ENCODE measurements around the gene NDUFS3.
"Not testable (repeated sequence)": the region's sequence is repeated elsewhere in the genome, so short reads cannot be mapped to it uniquely, and the experiment has no call there.

NDUFS3 gene

GRCh38 chr11:47562393-47562792 is 16.5 kb upstream of the NDUFS3 start:
- DNase-seq: not testable (repeated sequence)

DNA sequence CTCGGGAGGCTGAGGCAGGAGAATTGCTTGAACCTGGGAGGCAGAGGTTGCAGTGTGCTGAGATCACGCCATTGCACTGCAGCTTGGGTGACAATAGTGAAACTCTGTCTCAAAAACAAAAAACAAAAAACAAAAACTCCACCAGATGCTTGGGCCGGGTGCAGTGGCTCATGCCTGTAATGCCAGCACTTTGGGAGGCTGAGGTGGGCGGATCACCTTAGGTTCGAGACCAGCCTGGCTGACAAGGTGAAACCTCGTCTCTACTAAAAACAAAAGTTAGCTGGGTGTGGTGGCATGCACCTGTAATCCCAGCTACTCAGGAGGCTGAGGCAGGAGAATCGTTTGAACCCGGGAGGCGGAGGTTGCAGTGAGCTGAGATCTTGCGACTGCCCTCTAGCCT is 14.5 kb upstream of the NDUFS3 start:
- DNase-seq: not testable (repeated sequence)

DNA sequence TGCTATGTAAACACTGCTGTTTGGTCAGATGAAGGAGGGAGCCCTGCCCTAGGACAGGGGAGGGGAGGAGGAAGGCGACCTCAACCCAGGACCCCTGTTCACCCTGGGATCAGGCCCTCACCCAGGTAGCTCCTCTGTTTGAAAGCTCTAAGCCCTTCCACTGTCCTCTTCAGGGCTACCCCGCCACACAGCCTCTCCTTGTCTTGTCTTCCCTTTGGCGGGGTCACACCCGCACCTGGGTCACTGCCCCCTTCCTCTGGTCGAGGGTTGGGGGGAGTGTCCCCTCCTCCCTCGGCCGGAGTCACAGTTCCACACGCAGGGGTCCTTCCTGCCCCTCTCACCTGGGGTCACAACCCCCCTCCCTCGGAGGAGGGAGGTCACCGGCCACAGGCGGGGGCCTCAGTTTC is 13.9 kb upstream of the NDUFS3 start:
- no peak for DNase-seq

DNA sequence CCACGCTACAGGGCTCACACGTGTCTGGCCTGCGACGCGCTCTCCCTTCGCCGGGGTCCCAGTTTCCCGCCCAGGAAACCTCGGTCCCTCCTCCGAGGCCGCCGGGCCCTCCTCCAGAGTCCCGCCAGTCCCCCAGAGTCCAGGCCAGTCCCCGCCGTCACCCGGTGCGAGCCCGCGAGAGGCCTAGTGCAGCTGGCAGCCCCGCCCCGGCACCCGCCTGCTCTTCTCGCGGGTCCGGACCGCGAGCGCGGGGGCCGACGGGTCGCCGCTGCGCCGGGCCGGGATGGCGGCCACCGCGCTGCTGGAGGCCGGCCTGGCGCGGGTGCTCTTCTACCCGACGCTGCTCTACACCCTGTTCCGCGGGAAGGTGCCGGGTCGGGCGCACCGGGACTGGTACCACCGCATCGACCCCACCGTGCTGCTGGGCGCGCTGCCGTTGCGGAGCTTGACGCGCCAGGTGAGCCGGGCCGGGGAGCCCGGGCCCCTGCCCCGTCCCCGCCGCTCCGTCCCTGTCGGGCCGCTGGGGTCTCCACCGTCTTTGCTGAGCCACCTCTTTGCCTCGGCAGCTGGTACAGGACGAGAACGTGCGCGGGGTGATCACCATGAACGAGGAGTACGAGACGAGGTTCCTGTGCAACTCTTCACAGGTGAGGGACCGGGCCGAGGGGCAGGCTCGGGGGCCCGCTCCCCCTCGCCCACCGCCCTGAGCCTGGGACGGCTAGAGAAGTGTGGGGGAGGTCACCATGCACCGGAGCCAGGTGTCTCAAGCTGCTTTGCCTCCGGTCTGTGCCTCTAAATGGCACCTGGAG is 13.3 kb upstream of the NDUFS3 start, which contains the start of gene PTPMT1:
PTPMT1 (plus strand) TSS at position 260 of the 809 bp plus-strand sequence; CDS start at position 284, 24 bp downstream.
- peak; percentile 69 for DNase-seq

DNA sequence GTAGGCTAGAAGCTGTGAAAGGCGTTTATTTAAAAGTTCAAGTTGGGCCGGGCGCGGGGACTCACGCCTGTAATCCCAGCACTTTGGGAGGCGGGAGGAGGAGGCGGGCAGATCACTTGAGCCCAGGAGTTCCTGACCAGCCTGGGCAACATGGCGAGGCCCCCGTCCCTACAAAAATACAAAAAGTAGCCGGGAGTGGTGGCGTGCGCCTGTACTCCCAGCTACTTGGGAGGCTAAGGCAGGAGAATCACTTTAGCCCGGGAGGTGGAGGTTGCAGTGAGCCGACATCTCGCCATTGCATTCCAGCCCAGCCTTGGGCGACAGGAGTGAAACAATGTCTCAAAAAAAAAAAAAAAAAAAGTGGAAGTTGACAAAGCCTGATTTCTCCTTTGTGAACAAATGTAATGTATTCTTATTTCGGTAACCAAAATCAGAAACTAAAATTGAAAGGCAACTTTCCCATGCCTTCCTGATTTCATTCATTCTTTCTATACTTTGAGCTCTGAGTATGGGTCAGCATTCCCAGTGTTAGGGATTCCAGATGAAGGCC is 12.7 kb upstream of the NDUFS3 start:
- no peak for DNase-seq

DNA sequence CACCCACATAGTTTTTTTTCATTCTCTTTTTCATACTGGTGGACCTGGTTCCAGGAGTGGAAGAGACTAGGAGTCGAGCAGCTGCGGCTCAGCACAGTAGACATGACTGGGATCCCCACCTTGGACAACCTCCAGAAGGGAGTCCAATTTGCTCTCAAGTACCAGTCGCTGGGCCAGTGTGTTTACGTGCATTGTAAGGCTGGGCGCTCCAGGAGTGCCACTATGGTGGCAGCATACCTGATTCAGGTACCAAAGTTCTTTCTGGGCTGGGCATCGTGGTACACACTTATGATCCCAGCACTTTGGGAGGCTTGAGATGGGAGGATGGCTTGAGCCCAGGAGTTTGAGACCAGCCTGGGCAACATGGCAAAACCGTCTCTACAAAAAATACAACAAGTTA is 9.2 kb upstream of the NDUFS3 start:
- no peak for DNase-seq

GRCh38 chr11:47570651-47571356 is 8.1 kb upstream of the NDUFS3 start:
- no peak for DNase-seq

- no peak for DNase-seq
Observed at GRCh38 chr11:47571357-47571729, 7.5 kb upstream of the NDUFS3 start.

- DNase-seq: no peak
Observed at GRCh38 chr11:47571895-47572294, 7.0 kb upstream of the NDUFS3 start.

- DNase-seq: no peak
Observed at GRCh38 chr11:47572715-47573255, 6.1 kb upstream of the NDUFS3 start.

DNA sequence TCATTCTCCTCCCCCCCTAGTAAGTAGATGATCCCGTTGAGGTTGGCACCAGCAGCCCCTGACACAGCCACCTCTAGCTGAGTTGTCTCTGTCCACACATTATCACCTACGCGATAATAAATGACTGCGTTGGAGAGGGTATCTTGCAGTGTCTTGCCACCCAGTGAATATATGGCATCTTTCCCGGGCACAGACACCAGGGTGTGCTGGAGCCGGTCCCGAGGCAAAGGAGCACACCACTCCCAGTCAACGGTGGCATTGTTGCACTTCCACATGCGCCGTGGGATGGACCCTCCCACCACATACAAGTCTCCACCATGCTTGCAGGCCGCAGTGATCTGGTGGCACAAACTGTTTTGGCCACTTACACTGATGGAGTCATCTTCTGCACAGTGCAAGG is 5.6 kb upstream of the NDUFS3 start:
- DNase-seq: no peak

DNA sequence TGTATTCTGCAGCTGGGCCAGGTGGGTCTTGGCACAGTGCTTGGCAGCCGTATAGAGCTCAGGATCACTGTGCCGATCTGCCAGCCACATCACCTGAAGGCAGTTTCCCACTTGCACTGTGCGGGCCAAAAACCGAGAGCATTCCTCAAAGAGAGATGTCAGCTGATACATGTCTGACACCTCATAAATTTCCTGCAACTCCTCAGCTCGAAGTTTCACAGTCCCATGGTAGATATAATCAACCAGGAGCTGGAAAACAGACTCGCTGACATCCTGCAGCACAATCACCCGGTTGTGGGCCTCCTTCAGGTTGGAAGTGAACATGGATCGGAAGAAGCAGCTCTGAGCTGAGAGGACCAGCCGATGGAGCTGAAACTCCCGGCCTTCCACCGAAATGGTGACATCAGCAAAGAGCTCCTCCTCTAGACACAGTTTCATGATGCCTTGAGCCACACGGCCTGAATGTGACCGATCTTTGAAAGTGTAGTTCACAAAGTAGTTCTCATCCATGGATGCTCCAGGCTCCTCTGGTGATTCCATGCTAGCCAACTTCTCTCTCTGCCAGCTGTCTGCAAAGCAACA is 1.3 kb upstream of the NDUFS3 start:
- no peak for DNase-seq

DNA sequence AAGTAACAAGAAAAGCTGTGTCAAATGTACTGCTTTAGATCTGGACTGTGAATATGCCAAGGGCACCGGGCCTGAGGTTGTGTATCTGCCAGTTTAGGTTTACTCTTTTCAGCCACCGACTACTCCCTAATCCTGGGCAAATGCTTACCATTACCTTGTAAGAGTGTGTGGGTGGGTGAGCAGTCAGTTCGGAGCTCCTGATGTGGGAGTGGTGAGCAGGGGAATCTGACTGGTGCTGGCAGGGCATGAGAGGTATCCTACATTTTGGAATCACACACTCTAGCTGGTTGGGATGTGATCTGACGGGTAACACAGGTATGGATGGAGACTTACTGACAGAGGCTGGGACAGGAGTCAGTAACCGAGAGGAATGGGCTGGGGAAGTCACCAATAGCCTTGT is 5.0 kb downstream of the NDUFS3 start:
- DNase-seq: no peak

GRCh38 chr11:47586098-47586855 is 7.4 kb downstream of the NDUFS3 start, which contains the start of gene FAM180B:
Gene FAM180B, plus strand, starts transcription at chr11:47586678. Its CDS starts 91 bp downstream, at chr11:47586769.
- DNase-seq: no peak

DNA sequence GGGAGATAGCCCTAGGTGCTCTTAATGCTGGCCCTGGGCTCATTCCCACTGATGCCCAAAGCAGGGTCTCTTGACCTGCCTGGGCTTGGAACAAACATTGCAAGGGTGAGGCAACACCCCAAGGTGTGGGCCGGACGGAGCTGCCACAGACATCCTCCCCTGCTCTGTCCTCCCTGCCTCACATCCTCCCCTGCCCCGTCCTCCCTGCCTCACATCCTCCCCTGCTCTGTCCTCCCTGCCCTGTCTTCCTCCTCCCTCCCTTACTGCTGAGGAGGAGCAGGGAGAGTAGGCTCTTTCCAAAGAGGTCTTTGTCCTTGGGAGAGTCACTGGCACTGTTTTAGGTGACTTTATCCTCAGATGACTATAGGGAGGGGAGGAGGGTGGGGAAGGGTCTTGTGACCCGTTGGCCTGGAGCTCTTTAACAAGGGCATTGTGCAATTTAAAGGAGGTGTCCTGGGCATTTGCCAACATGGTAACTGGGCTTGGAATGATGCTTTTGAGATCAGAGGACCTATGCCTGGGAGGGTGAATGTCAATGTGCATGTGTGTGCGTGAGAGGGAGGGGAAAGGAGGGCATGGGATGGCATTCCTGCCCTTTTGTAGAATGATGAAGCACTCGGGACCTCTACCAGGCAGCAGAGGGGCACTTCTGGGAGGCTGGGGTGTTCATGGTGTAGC is 8.3 kb downstream of the NDUFS3 start:
- no peak for DNase-seq

GRCh38 chr11:47587723-47588326 is 9.0 kb downstream of the NDUFS3 start:
- no peak for DNase-seq

GRCh38 chr11:47589118-47589517 is 10.2 kb downstream of the NDUFS3 start:
- DNase-seq: no peak

- DNase-seq: no peak
Observed at GRCh38 chr11:47589584-47589976, 10.7 kb downstream of the NDUFS3 start.

DNA sequence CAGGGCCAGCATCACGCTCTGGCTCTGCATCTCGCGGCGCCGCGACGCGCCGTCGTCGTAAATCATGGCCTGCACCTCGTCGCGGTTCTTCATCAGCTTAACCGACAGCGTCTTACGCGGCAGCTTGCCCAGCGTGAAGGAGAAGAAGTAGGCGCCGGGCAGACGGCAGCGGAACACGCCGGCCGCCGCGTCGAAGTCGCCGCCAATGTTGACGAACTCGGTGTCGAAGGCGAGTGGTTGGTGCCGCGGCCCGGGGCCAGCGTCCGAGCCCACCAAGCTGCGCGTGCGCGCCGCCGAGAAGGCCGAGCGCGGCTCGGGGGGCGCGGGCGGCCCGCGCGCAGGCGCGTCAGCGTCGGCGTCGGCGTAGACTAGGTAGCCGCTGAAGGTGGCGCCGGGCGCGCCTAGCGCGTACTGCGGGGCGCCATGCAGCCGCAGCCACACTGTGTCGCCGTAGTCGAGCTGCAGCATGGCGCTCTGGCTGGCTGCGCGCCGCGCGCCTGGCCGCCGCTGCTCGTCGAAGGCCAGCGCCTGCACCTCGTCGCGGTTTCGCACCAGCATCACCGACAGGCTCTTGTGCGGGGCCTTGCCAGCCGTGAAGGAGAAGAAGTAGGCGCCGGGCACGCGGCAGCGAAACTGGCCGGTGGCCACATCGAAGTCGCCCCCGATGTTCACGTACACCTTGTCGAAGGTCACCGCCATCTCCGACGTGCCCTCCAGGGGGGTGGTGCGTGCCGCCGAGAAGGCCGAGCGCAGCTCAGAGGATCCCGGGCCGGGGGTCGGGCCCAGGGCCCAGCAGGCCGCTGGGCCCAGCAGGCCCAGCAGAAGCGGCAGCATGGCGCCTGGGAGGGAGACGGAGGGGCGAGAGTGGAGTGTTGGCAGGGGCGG is 11.3 kb downstream of the NDUFS3 start:
- DNase-seq: no peak

DNA sequence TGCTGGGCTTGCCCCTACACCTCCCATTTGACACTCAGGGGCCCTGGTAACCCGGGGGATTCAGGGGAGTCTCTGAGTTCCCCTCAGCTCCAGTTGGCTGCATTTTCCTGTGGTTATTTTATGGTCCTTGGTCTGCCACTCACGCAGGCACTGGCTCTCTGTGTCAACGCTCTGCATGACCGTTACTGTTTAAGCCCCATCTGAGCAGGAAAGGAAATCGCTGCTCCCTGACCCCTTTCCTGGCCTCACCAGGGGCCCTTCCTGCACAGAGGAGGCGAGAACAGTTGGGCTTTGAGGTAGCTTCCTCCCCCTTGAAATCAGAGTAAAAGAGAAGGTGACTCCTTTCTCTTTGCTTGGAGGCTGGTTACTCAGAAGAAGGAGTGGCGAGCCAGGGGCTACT is 12.9 kb downstream of the NDUFS3 start:
- no peak for DNase-seq

Measured in activated naive CD4-positive, alpha-beta T cell treated with Interleukin-2 at 50 U/mL for 16 hours (primary cell).